Measurements from ENCODE around the gene FETUB. TPM values are rescaled to one million over a fixed set of nuclear protein-coding genes. Genes with fewer than 3 reads are reported as not detected.
A peak's percentile ranks its signal among the peaks of the same experiment; 100 is the strongest.

FETUB gene
- total and polyA plus RNA-seq, 2 experiments from 2014 or later, result 5.8 to 7.2 TPM

- no peaks in the 10 kb centered on the region for H3K27me3 ChIP-seq
Measured at GRCh38 chr3:186678604-186679003, 38.4 kb downstream of the FETUB start.

GRCh38 chr3:186679151-186679550, 39.0 kb downstream of the FETUB start:
- H2AFZ ChIP-seq, result no peak overlapping the region
- no peaks in the 10 kb centered on the region for H3K9me2 ChIP-seq (replicated peaks; ENCODE audit: insufficient read depth)
- no peak overlapping the region for H3K27ac ChIP-seq
- H3K27me3 ChIP-seq, result no peaks in the 10 kb centered on the region
- H3K9me3 ChIP-seq (ENCODE audit: low read depth), result no peaks in the 10 kb centered on the region
- H3K4me1 ChIP-seq (ENCODE audit: insufficient read depth), result no peaks in the 10 kb centered on the region
- WGBS (ENCODE audit: low lambda C conversion rate, missing lambda C conversion rate), result 92% methylated on average over 1 of the region's 1 CpG
- H3K79me2 ChIP-seq, result no peaks in the 10 kb centered on the region
- H3K36me3 ChIP-seq (replicated peaks; ENCODE audit: insufficient read depth, low read depth), result no peaks in the 10 kb centered on the region
- no peak overlapping the region for H3K4me2 ChIP-seq
- no peak overlapping the region for H3K4me3 ChIP-seq
- no peak for TF ChIP-seq CTCF (IDR thresholded peaks at IDR 0.05; ENCODE audit: poor library complexity)
- no peak for TF ChIP-seq EZH2phosphoT487 (IDR thresholded peaks at IDR 0.05; ENCODE audit: low read depth, severe bottlenecking, unreplicated experiment)
- no peak for TF ChIP-seq EZH2 (IDR thresholded peaks at IDR 0.05; ENCODE audit: borderline replicate concordance)
- DNase-seq (ENCODE audit: low spot score), result no peak
- no peaks in the 10 kb centered on the region for H4K20me1 ChIP-seq (ENCODE audit: insufficient read depth, poor library complexity, severe bottlenecking)

More at GRCh38 chr3:186678604-186679003, 38.4 kb downstream of the FETUB start:
- H3K36me3 ChIP-seq (replicated peaks; ENCODE audit: insufficient read depth, low read depth), result no peaks in the 10 kb centered on the region
- no peak overlapping the region for H3K4me3 ChIP-seq
- no peak overlapping the region for H3K27ac ChIP-seq
- no peak for TF ChIP-seq EZH2phosphoT487 (IDR thresholded peaks at IDR 0.05; ENCODE audit: low read depth, severe bottlenecking, unreplicated experiment)
- TF ChIP-seq CTCF (IDR thresholded peaks at IDR 0.05; ENCODE audit: poor library complexity), result no peak
- no peak for TF ChIP-seq EZH2 (IDR thresholded peaks at IDR 0.05; ENCODE audit: borderline replicate concordance)
- H3K9me3 ChIP-seq (ENCODE audit: low read depth), result no peaks in the 10 kb centered on the region
- H3K79me2 ChIP-seq, result no peaks in the 10 kb centered on the region
- H3K9me2 ChIP-seq (replicated peaks; ENCODE audit: insufficient read depth), result no peaks in the 10 kb centered on the region
- H2AFZ ChIP-seq, result no peak overlapping the region
- H3K4me2 ChIP-seq, result no peak overlapping the region
- no peak for DNase-seq (ENCODE audit: low spot score)
- H4K20me1 ChIP-seq (ENCODE audit: insufficient read depth, poor library complexity, severe bottlenecking), result no peaks in the 10 kb centered on the region
- no peaks in the 10 kb centered on the region for H3K4me1 ChIP-seq (ENCODE audit: insufficient read depth)

GRCh38 chr3:186680869-186681268, 40.7 kb downstream of the FETUB start:
- H3K4me1 ChIP-seq (ENCODE audit: insufficient read depth), result no peaks in the 10 kb centered on the region
- no peaks in the 10 kb centered on the region for H3K9me2 ChIP-seq (replicated peaks; ENCODE audit: insufficient read depth)
- WGBS (ENCODE audit: low lambda C conversion rate, missing lambda C conversion rate), result 39% methylated on average over 1 of the region's 1 CpG
- H3K27ac ChIP-seq, result no peak overlapping the region
- no peaks in the 10 kb centered on the region for H3K79me2 ChIP-seq
- no peaks in the 10 kb centered on the region for H3K27me3 ChIP-seq
- DNase-seq (ENCODE audit: low spot score), result no peak
- no peak overlapping the region for H3K4me3 ChIP-seq
- no peaks in the 10 kb centered on the region for H3K36me3 ChIP-seq (replicated peaks; ENCODE audit: insufficient read depth, low read depth)
- H3K9me3 ChIP-seq (ENCODE audit: low read depth), result no peaks in the 10 kb centered on the region
- TF ChIP-seq EZH2phosphoT487 (IDR thresholded peaks at IDR 0.05; ENCODE audit: low read depth, severe bottlenecking, unreplicated experiment), result no peak
- no peak for TF ChIP-seq EZH2 (IDR thresholded peaks at IDR 0.05; ENCODE audit: borderline replicate concordance)
- TF ChIP-seq CTCF (IDR thresholded peaks at IDR 0.05; ENCODE audit: poor library complexity), result no peak
- H2AFZ ChIP-seq, result no peak overlapping the region
- H3K4me2 ChIP-seq, result no peak overlapping the region
- no peaks in the 10 kb centered on the region for H4K20me1 ChIP-seq (ENCODE audit: insufficient read depth, poor library complexity, severe bottlenecking)

GRCh38 chr3:186682812-186683211, 42.6 kb downstream of the FETUB start:
- no peaks in the 10 kb centered on the region for H3K79me2 ChIP-seq
- H3K9me3 ChIP-seq (ENCODE audit: low read depth), result no peaks in the 10 kb centered on the region
- H3K9me2 ChIP-seq (replicated peaks; ENCODE audit: insufficient read depth), result no peaks in the 10 kb centered on the region
- TF ChIP-seq EZH2phosphoT487 (IDR thresholded peaks at IDR 0.05; ENCODE audit: low read depth, severe bottlenecking, unreplicated experiment) (no peak), EZH2 (IDR thresholded peaks at IDR 0.05; ENCODE audit: borderline replicate concordance) (no peak), CTCF (IDR thresholded peaks at IDR 0.05; ENCODE audit: poor library complexity) (no peak)
- peak overlapping the region; percentile 13 for H3K27ac ChIP-seq
- no peaks in the 10 kb centered on the region for H4K20me1 ChIP-seq (ENCODE audit: insufficient read depth, poor library complexity, severe bottlenecking)
- no peak overlapping the region for H2AFZ ChIP-seq
- H3K27me3 ChIP-seq, result no peaks in the 10 kb centered on the region
- H3K4me3 ChIP-seq, result no peak overlapping the region
- peak; percentile 15 for DNase-seq (ENCODE audit: low spot score)
- WGBS (ENCODE audit: low lambda C conversion rate, missing lambda C conversion rate), result 54% methylated on average over 3 of the region's 3 CpGs
- no peaks in the 10 kb centered on the region for H3K4me1 ChIP-seq (ENCODE audit: insufficient read depth)
- no peak overlapping the region for H3K4me2 ChIP-seq
- no peaks in the 10 kb centered on the region for H3K36me3 ChIP-seq (replicated peaks; ENCODE audit: insufficient read depth, low read depth)
